Adrenal gland (tissue), 5 donors: Measurements from ENCODE around the gene MFAP2.
"Not testable (repeated sequence)": the region's sequence is repeated elsewhere in the genome, so short reads cannot be mapped to it uniquely, and the experiment has no call there.

ENCODE experiments used
- CTCF ChIP-seq, 6 experiments: fragments of 450-650 bp in 4 of 6; fragments of 200-600 bp in 2 of 6; sonication (generic) in 1 of 6; IDR thresholded peaks; 1 replicate in 5 of 6; 2 replicates in 1 of 6; pipeline versions ENCODE4 v1.5.1 to v1.8.0; 2016 to 2021; ENCODE audit warnings: antibody characterized with exemption in 6 of 6, mild to moderate bottlenecking in 2 of 6, moderate library complexity in 1 of 6
- POLR2A ChIP-seq, 2 donors: fragments of 450-650 bp; IDR thresholded peaks; one replicate each; pipeline ENCODE4 v1.6.1; 2017; ENCODE audit warnings: antibody characterized with exemption in 2 of 2, mild to moderate bottlenecking in 2 of 2, moderate library complexity in 1 of 2
- donor health status: DM: no; HTN: no; CAD: no.

- TF ChIP-seq CTCF, POLR2A (IDR thresholded peaks at IDR 0.05): not testable (repeated sequence)
Measured at GRCh38 chr1:16948282-16948891, 32.0 kb downstream of the MFAP2 start.
